HepG2 (cell line): ENCODE results near the gene RASA3. TPM values are rescaled to one million over a fixed set of nuclear protein-coding genes. Genes with fewer than 3 reads are reported as not detected.

ENCODE experiments used
- ATAC-seq: fragments of 200-7000 bp; cut with Tn5 transposase; 3 replicates; pipeline ENCODE4 v1.9.1; 2020; ENCODE audit warnings: mild to moderate bottlenecking, moderate library complexity
- BruUV-seq: library from RNA; stranded (reverse); fragments of 400-500 nt; replicated peaks from 2 replicates; lab custom pipeline; 2021; lab: Mats Ljungman, UMichigan
- CTCF ChIA-PET: fragments of 300-600 bp; formaldehyde crosslinking; extraction: SDS; loops from one replicate; lab custom pipeline; 2021; ENCODE audit warnings: low total read pairs, inconsistent platforms, low intra/inter-chr PET ratio; lab: Yijun Ruan, JAX
- POLR2A ChIA-PET: fragments of 350-600 bp; sonication (Branson Sonifier 250); formaldehyde crosslinking; loops from one replicate; lab custom pipeline; 2020; ENCODE audit warnings: antibody characterized with exemption, inconsistent platforms; lab: Yijun Ruan, JAX
- DNase-seq: peaks from one replicate; pipeline ENCODE4 v3.0.0-alpha.2; 2015; ENCODE audit warnings: low spot score
- FAIRE-seq: peaks from 3 replicates; lab custom pipeline; 2011; peaks lifted over from hg19 to GRCh38; lab: Jason Lieb, UNC
- H2AFZ ChIP-seq: one replicate; pipeline ENCODE4 v1.6.1; 2011; ENCODE audit warnings: low read length, inconsistent platforms
- H3K27ac ChIP-seq: fragments of 300-600 bp; 3 replicates; pipeline ENCODE4 v1.8.0; 2011; ENCODE audit warnings: mixed run types, mild to moderate bottlenecking, mixed read lengths, low read length, inconsistent platforms; ENCODE audit not compliant: insufficient read depth; ENCODE audit errors: extremely low read length
- H3K27me3 ChIP-seq, 2 experiments: fragments of 200-600 bp in 1 of 2; 2 replicates in 1 of 2; 3 replicates in 1 of 2; pipeline versions ENCODE4 v1.6.0 to v1.8.0; 2011; ENCODE audit warnings: low read length in 2 of 2, mild to moderate bottlenecking in 2 of 2, moderate library complexity in 2 of 2, inconsistent platforms in 1 of 2; ENCODE audit not compliant: insufficient read depth in 2 of 2, control insufficient read depth in 1 of 2
- H3K36me3 ChIP-seq, 2 experiments: fragments of 200-600 bp in 1 of 2; replicated peaks in 1 of 2; 2 replicates in 1 of 2; 3 replicates in 1 of 2; pipeline versions ENCODE4 v1.5.1 to v1.8.0; 2011; ENCODE audit warnings: low read length in 2 of 2, inconsistent platforms in 1 of 2; ENCODE audit not compliant: insufficient read depth in 2 of 2, control insufficient read depth in 1 of 2
- H3K4me1 ChIP-seq: 2 replicates; pipeline ENCODE4 v1.5.1; 2012; ENCODE audit warnings: low read length, inconsistent platforms; ENCODE audit not compliant: insufficient read depth
- H3K4me2 ChIP-seq: 2 replicates; pipeline ENCODE4 v1.6.0; 2011; ENCODE audit warnings: low read depth, low read length, inconsistent platforms
- H3K4me3 ChIP-seq, 3 experiments: fragments of 200-600 bp in 1 of 3; sonication (generic), shearing (Covaris generic) in 1 of 3; replicated peaks in 1 of 3; 2 replicates each; pipeline ENCODE4 v1.5.1; 2011 to 2016; ENCODE audit warnings: low read length in 3 of 3, inconsistent platforms in 2 of 3, low read depth in 2 of 3, mild to moderate bottlenecking in 2 of 3, control low read depth in 1 of 3, mixed read lengths in 1 of 3; ENCODE audit not compliant: insufficient read depth in 1 of 3
- H3K79me2 ChIP-seq: one replicate; pipeline ENCODE4 v1.6.1; 2011; ENCODE audit warnings: low read length, inconsistent platforms; ENCODE audit not compliant: insufficient read depth
- H3K9ac ChIP-seq: 2 replicates; pipeline ENCODE4 v1.6.0; 2011; ENCODE audit warnings: mild to moderate bottlenecking, low read depth, low read length, inconsistent platforms; ENCODE audit not compliant: insufficient read depth
- H3K9me3 ChIP-seq: 2 replicates; pipeline ENCODE4 v1.5.1; 2012; ENCODE audit warnings: mild to moderate bottlenecking, low read length
- H4K20me1 ChIP-seq: 2 replicates; pipeline ENCODE4 v1.6.0; 2011; ENCODE audit warnings: inconsistent platforms, mild to moderate bottlenecking, low read length, moderate library complexity; ENCODE audit not compliant: insufficient read depth
- BCL3 ChIP-seq: sonication (generic); formaldehyde crosslinking; IDR thresholded peaks from 2 replicates; pipeline ENCODE4 v1.5.1; 2020; ENCODE audit warnings: mild to moderate bottlenecking, missing genetic modification reagents, moderate library complexity
- CHCHD3 ChIP-seq: sonication (generic); formaldehyde crosslinking; IDR thresholded peaks from 2 replicates; pipeline ENCODE4 v1.8.0; 2022; ENCODE audit warnings: mild to moderate bottlenecking, missing genetic modification reagents, moderate library complexity
- MLXIP ChIP-seq: sonication (generic); formaldehyde crosslinking; IDR thresholded peaks from 2 replicates; pipeline ENCODE4 v1.9.0; 2021; ENCODE audit warnings: missing genetic modification reagents, borderline replicate concordance
- MXI1 ChIP-seq: IDR thresholded peaks from 3 replicates; pipeline ENCODE4 v1.6.1; 2012; ENCODE audit warnings: low read depth, low read length, inconsistent platforms, borderline replicate concordance
- NFATC3 ChIP-seq: sonication (generic); formaldehyde crosslinking; IDR thresholded peaks from 2 replicates; pipeline ENCODE4 v1.5.1; 2020; ENCODE audit warnings: mild to moderate bottlenecking, missing genetic modification reagents
- ZBTB43 ChIP-seq: sonication (generic); formaldehyde crosslinking; conservative IDR thresholded peaks from 2 replicates; pipeline ENCODE4 v1.4.0; 2020; ENCODE audit warnings: missing genetic modification reagents
- ZFP36L2 ChIP-seq: sonication (generic); formaldehyde crosslinking; IDR thresholded peaks from 2 replicates; pipeline ENCODE4 v1.4.0; 2020; ENCODE audit warnings: missing genetic modification reagents
- ZNF501 ChIP-seq: sonication (generic); formaldehyde crosslinking; IDR thresholded peaks from 2 replicates; pipeline ENCODE4 v1.5.1; 2020; ENCODE audit warnings: mild to moderate bottlenecking, moderate library complexity, missing genetic modification reagents
- ZNF598 ChIP-seq: sonication (generic); formaldehyde crosslinking; IDR thresholded peaks from 2 replicates; pipeline ENCODE4 v1.5.1; 2020; ENCODE audit warnings: mild to moderate bottlenecking, missing genetic modification reagents, borderline replicate concordance
- ZNF788 ChIP-seq: sonication (generic); formaldehyde crosslinking; IDR thresholded peaks from 2 replicates; pipeline ENCODE4 v1.5.0; 2020; ENCODE audit warnings: mild to moderate bottlenecking, missing genetic modification reagents, borderline replicate concordance
- WGBS: methylation state at CpG from one replicate; pipeline ENCODE4 v1.1.6; 2017; ENCODE audit warnings: low lambda C conversion rate; 5-methylcytosine and 5-hydroxymethylcytosine counted together
- in situ Hi-C: cut with HindIII; loops from 2 replicates; pipeline ENCODE4 v1.10.0; 2017; ENCODE audit warnings: low pct_unique_long_range_greater_than_20kb; ENCODE audit not compliant: extremely low pct_ligation_motif_present
- intact Hi-C: fragments of 100-400 bp; cut with micrococcal nuclease; formaldehyde crosslinking; loops from one replicate; pipeline ENCODE4 v1.10.0; 2022; ENCODE audit not compliant: unreplicated experiment
- polyA plus RNA-seq, 8 experiments: library from polyadenylated mRNA; depleted of rRNA in 3 of 8; stranded (reverse) in 7 of 8; unstranded in 1 of 8; fragments of >200 nt; fragmentation: Illumina TruSeq in 4 of 8; extraction: Trizol in 4 of 8; gene quantifications; 2 replicates each; pipeline versions ENCODE4 v1.2.1 to v1.2.3, GENCODE V29; 2011 to 2016; ENCODE audit warnings: low read depth in 4 of 8, missing spikeins in 1 of 8, mixed read lengths in 1 of 8; ENCODE audit not compliant: insufficient read depth in 1 of 8
- total RNA-seq, 5 experiments: library from RNA; depleted of rRNA; stranded (reverse); fragments of >200 nt; fragmentation: Illumina TruSeq; extraction: Trizol; gene quantifications; 2 replicates each; pipeline ENCODE4 v1.2.3, GENCODE V29; 2016; ENCODE audit warnings: low read depth in 1 of 5

RASA3 gene
- total and polyA plus RNA-seq, 2 of the 13 experiments (the other 11 are each of a cell fraction or from before 2014, with no cell fraction given): 0.05 TPM; not detected in 1

- TF ChIP-seq BCL3 (CRISPR knock-in tag): peak; percentile 31; the same call in 1 of the 2 replicates
- TF ChIP-seq ZNF788 (CRISPR knock-in tag): peak; percentile 54; the same call in 1 of the 2 replicates
- no peak for TF ChIP-seq ZFP36L2 (CRISPR knock-in tag)
These were observed 29.5 kb upstream of the RASA3 start (continued) for GRCh38 chr13:114161644-114162532.

GRCh38 chr13:114161028-114161556 is 28.7 kb upstream of the RASA3 start:
- Histone ChIP-seq H3K27ac (no peak overlapping the region), H3K27me3 (peaks cover 4 to 30% of the 10 kb centered on the region in 2 experiments; a peak in 4 of 5 replicates), H2AFZ (no peak overlapping the region), H4K20me1 (no peaks in the 10 kb centered on the region), H3K4me2 (no peak overlapping the region), H3K79me2 (no peaks in the 10 kb centered on the region), H3K9me3 (no peaks in the 10 kb centered on the region), H3K4me3 (no peak overlapping the region), H3K36me3 (no peaks in the 10 kb centered on the region), H3K4me1 (peaks cover 15% of the 10 kb centered on the region), H3K9ac (no peak overlapping the region)
- no peak for DNase-seq
- BruUV-seq: no TSS peak
- intact Hi-C loops (no loop called here), in situ Hi-C loops (no loop called here)
- ATAC-seq: no peak
- WGBS: 88% methylated on average over 44 of the region's 47 CpGs
- ChIA-PET CTCF (no interaction called here), POLR2A (no interaction called here)
- no peak for FAIRE-seq
- TF ChIP-seq NFATC3 (CRISPR knock-in tag): no peak
- no peak for TF ChIP-seq ZNF501 (CRISPR knock-in tag)
- TF ChIP-seq MXI1: no peak
- no peak for TF ChIP-seq MLXIP
- no peak for TF ChIP-seq ZNF598 (CRISPR knock-in tag)
- no peak for TF ChIP-seq CHCHD3 (CRISPR knock-in tag)
- no peak for TF ChIP-seq ZBTB43 (CRISPR knock-in tag)
